HepG2 (cell line): ENCODE results near the gene RRAGA. TPM values are rescaled to one million over a fixed set of nuclear protein-coding genes. Genes with fewer than 3 reads are reported as not detected.
A peak's percentile ranks its signal among the peaks of the same experiment; 100 is the strongest.

ENCODE experiments used
- DPF2 ChIP-seq: sonication (generic); formaldehyde crosslinking; IDR thresholded peaks from 2 replicates; pipeline ENCODE4 v1.4.0; 2020; ENCODE audit warnings: mild to moderate bottlenecking, low read depth, missing genetic modification reagents, borderline replicate concordance
- DR1 ChIP-seq: sonication (generic); formaldehyde crosslinking; IDR thresholded peaks from 2 replicates; pipeline ENCODE4 v1.8.0; 2021; ENCODE audit warnings: mild to moderate bottlenecking, missing genetic modification reagents, inconsistent platforms
- ELF4 ChIP-seq: sonication (generic); formaldehyde crosslinking; IDR thresholded peaks from 2 replicates; pipeline ENCODE4 v1.5.0; 2020; ENCODE audit warnings: missing genetic modification reagents, mild to moderate bottlenecking, moderate library complexity, borderline replicate concordance
- HOXA5 ChIP-seq: sonication (generic); formaldehyde crosslinking; IDR thresholded peaks from 2 replicates; pipeline ENCODE4 v1.4.0; 2020; ENCODE audit warnings: missing genetic modification reagents
- LCORL ChIP-seq, 2 experiments: fragments of 450-650 bp in 1 of 2; sonication (generic) in 1 of 2; formaldehyde crosslinking in 1 of 2; IDR thresholded peaks; 2 replicates each; pipeline versions ENCODE4 v1.5.0 to v1.6.1; 2017 to 2020; ENCODE audit warnings: antibody characterized with exemption in 1 of 2, missing genetic modification reagents in 1 of 2
- MIXL1 ChIP-seq: IDR thresholded peaks from 2 replicates; pipeline ENCODE4 v1.6.1; 2016
- NAIF1 ChIP-seq: sonication (generic); formaldehyde crosslinking; IDR thresholded peaks from 2 replicates; pipeline ENCODE4 v1.5.0; 2020; ENCODE audit warnings: mild to moderate bottlenecking, missing genetic modification reagents, borderline replicate concordance
- NR2F1 ChIP-seq, 2 experiments: fragments of 450-650 bp in 1 of 2; formaldehyde crosslinking in 1 of 2; IDR thresholded peaks; 2 replicates each; pipeline versions ENCODE4 v1.5.0 to v1.6.1; 2016 to 2020; ENCODE audit warnings: mild to moderate bottlenecking in 1 of 2, missing compliant biosample characterization in 1 of 2, missing genetic modification reagents in 1 of 2, moderate library complexity in 1 of 2
- RCOR2 ChIP-seq: IDR thresholded peaks from 2 replicates; pipeline ENCODE4 v1.6.1; 2016; ENCODE audit warnings: missing biosample characterization, missing genetic modification reagents
- REPIN1 ChIP-seq: sonication (generic); formaldehyde crosslinking; IDR thresholded peaks from 2 replicates; pipeline ENCODE4 v1.8.0; 2022; ENCODE audit warnings: missing genetic modification reagents, low read depth, mild to moderate bottlenecking, borderline replicate concordance
- RFXANK ChIP-seq: IDR thresholded peaks from 2 replicates; pipeline ENCODE4 v1.6.1; 2016
- SIN3A ChIP-seq: IDR thresholded peaks from 2 replicates; pipeline ENCODE4 v1.6.1; 2011; ENCODE audit warnings: low read depth, mild to moderate bottlenecking, control low read depth, low read length, borderline replicate concordance
- U2AF2 ChIP-seq: fragments of 200-400 bp; formaldehyde crosslinking; IDR thresholded peaks from 2 replicates; pipeline ENCODE4 v1.6.1; 2017; ENCODE audit warnings: low read depth, mild to moderate bottlenecking, low read length
- ZIK1 ChIP-seq: sonication (generic); formaldehyde crosslinking; IDR thresholded peaks from 2 replicates; pipeline ENCODE4 v1.5.0; 2020; ENCODE audit warnings: mild to moderate bottlenecking, low read depth, missing genetic modification reagents, borderline replicate concordance
- ZNF282 ChIP-seq: fragments of 450-650 bp; IDR thresholded peaks from 2 replicates; pipeline ENCODE4 v1.6.1; 2018; ENCODE audit not compliant: partially characterized antibody
- ZNF3 ChIP-seq: IDR thresholded peaks from 2 replicates; pipeline ENCODE4 v1.7.0; 2017; ENCODE audit warnings: inconsistent platforms
- ZNF367 ChIP-seq: sonication (generic); formaldehyde crosslinking; IDR thresholded peaks from 2 replicates; pipeline ENCODE4 v1.4.0; 2020; ENCODE audit warnings: missing genetic modification reagents, borderline replicate concordance
- ZNF451 ChIP-seq: sonication (generic); formaldehyde crosslinking; IDR thresholded peaks from 2 replicates; pipeline ENCODE4 v1.5.0; 2020; ENCODE audit warnings: mild to moderate bottlenecking, missing genetic modification reagents
- polyA plus RNA-seq, 8 experiments: library from polyadenylated mRNA; depleted of rRNA in 3 of 8; stranded (reverse) in 7 of 8; unstranded in 1 of 8; fragments of >200 nt; fragmentation: Illumina TruSeq in 4 of 8; extraction: Trizol in 4 of 8; gene quantifications; 2 replicates each; pipeline versions ENCODE4 v1.2.1 to v1.2.3, GENCODE V29; 2011 to 2016; ENCODE audit warnings: low read depth in 4 of 8, missing spikeins in 1 of 8, mixed read lengths in 1 of 8; ENCODE audit not compliant: insufficient read depth in 1 of 8
- total RNA-seq, 5 experiments: library from RNA; depleted of rRNA; stranded (reverse); fragments of >200 nt; fragmentation: Illumina TruSeq; extraction: Trizol; gene quantifications; 2 replicates each; pipeline ENCODE4 v1.2.3, GENCODE V29; 2016; ENCODE audit warnings: low read depth in 1 of 5
- TF ChIP-seq, protein P1 (sequence below): sonication (generic); formaldehyde crosslinking; IDR thresholded peaks from 2 replicates; pipeline ENCODE4 v1.4.0; 2020; ENCODE audit warnings: mild to moderate bottlenecking, missing genetic modification reagents, borderline replicate concordance
- TF ChIP-seq, protein P2 (sequence below): sonication (generic); formaldehyde crosslinking; IDR thresholded peaks from 2 replicates; pipeline ENCODE4 v1.8.0; 2022; ENCODE audit warnings: missing genetic modification reagents, mild to moderate bottlenecking, moderate library complexity, borderline replicate concordance
- TF ChIP-seq, protein P3 (sequence below): sonication (generic); formaldehyde crosslinking; IDR thresholded peaks from 2 replicates; pipeline ENCODE4 v1.4.0; 2020; ENCODE audit warnings: missing genetic modification reagents
- TF ChIP-seq, protein P4 (sequence below), 2 experiments: fragments of 450-650 bp in 1 of 2; sonication (generic) in 1 of 2; formaldehyde crosslinking; IDR thresholded peaks; 2 replicates each; pipeline versions ENCODE4 v1.5.0 to v1.8.0; 2020 to 2022; ENCODE audit warnings: mild to moderate bottlenecking in 1 of 2, missing genetic modification reagents in 1 of 2
- TF ChIP-seq, protein P5 (sequence below): IDR thresholded peaks from 2 replicates; pipeline ENCODE4 v1.6.1; 2016; ENCODE audit warnings: missing genetic modification reagents, missing compliant biosample characterization

The RRAGA gene
- total and polyA plus RNA-seq, 2 of the 13 experiments (the other 11 are each of a cell fraction or from before 2014, with no cell fraction given): 37.5 to 118 TPM

DNA sequence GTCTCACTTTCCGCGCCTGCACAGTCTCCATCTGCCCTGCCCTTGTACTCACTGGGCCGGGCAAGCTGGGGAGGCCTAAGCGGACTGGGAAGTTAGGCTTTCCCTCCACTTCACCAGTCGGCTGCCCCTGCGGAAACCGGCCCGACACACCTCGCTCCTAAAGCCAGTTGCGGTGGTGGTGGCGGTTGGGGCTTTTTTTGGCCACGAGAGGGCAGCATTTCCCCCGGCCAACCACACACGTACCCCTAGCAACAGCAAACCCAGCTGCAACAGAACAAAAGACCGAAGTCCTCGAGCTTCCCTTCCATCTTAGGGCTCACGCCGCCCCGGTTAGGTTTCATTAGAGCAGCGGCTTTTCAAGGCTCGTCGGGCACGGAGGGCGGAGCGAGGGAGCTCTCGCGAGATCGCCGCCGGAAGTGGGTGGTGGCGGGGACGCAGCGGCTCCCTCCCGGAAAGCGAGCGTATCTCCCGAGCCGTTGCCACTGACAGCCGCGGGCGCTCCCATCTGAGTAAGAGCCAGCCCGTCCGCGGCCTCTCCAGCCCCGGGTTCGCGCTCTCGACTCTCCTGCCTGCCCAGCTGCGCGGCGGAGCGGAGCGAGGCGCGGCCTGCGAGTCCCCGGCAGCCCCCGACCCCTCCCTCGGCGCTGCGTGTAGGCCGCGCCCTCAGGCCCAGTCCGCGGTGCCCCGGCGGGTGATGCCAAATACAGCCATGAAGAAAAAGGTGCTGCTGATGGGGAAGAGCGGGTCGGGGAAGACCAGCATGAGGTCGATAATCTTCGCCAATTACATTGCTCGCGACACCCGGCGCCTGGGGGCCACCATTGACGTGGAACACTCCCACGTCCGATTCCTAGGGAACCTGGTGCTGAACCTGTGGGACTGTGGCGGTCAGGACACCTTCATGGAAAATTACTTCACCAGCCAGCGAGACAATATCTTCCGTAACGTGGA, at the start of gene RRAGA (continued):
- TF ChIP-seq, protein P1, sequence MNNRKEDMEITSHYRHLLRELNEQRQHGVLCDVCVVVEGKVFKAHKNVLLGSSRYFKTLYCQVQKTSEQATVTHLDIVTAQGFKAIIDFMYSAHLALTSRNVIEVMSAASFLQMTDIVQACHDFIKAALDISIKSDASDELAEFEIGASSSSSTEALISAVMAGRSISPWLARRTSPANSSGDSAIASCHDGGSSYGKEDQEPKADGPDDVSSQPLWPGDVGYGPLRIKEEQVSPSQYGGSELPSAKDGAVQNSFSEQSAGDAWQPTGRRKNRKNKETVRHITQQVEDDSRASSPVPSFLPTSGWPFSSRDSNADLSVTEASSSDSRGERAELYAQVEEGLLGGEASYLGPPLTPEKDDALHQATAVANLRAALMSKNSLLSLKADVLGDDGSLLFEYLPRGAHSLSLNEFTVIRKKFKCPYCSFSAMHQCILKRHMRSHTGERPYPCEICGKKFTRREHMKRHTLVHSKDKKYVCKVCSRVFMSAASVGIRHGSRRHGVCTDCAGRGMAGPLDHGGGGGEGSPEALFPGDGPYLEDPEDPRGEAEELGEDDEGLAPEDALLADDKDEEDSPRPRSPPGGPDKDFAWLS (CRISPR knock-in tag): no peak
- TF ChIP-seq LCORL (IDR thresholded peaks at IDR 0.05): no peak
- peak; percentile 84 for TF ChIP-seq LCORL (CRISPR knock-in tag; IDR thresholded peaks at IDR 0.05)
- no peak for TF ChIP-seq RFXANK (CRISPR knock-in tag)
- TF ChIP-seq NAIF1 (CRISPR knock-in tag): peak; percentile 91
- TF ChIP-seq, protein P2, sequence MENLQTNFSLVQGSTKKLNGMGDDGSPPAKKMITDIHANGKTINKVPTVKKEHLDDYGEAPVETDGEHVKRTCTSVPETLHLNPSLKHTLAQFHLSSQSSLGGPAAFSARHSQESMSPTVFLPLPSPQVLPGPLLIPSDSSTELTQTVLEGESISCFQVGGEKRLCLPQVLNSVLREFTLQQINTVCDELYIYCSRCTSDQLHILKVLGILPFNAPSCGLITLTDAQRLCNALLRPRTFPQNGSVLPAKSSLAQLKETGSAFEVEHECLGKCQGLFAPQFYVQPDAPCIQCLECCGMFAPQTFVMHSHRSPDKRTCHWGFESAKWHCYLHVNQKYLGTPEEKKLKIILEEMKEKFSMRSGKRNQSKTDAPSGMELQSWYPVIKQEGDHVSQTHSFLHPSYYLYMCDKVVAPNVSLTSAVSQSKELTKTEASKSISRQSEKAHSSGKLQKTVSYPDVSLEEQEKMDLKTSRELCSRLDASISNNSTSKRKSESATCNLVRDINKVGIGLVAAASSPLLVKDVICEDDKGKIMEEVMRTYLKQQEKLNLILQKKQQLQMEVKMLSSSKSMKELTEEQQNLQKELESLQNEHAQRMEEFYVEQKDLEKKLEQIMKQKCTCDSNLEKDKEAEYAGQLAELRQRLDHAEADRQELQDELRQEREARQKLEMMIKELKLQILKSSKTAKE (CRISPR knock-in tag): no peak
- TF ChIP-seq RCOR2 (CRISPR knock-in tag): 0 out of 2 replicates have a peak, but pooled peaks have one; percentile 52
- TF ChIP-seq ELF4 (CRISPR knock-in tag): no peak
- peak; percentile 74 for TF ChIP-seq ZNF451
- TF ChIP-seq, protein P3, sequence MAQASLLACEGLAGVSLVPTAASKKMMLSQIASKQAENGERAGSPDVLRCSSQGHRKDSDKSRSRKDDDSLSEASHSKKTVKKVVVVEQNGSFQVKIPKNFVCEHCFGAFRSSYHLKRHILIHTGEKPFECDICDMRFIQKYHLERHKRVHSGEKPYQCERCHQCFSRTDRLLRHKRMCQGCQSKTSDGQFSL: 0 out of 2 replicates have a peak, but pooled peaks have one; percentile 14
- TF ChIP-seq ZNF282: no peak
- TF ChIP-seq ZIK1: peak; percentile 56; the same call in 1 of the 2 replicates
- TF ChIP-seq, protein P4, sequence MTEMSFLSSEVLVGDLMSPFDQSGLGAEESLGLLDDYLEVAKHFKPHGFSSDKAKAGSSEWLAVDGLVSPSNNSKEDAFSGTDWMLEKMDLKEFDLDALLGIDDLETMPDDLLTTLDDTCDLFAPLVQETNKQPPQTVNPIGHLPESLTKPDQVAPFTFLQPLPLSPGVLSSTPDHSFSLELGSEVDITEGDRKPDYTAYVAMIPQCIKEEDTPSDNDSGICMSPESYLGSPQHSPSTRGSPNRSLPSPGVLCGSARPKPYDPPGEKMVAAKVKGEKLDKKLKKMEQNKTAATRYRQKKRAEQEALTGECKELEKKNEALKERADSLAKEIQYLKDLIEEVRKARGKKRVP (CRISPR knock-in tag; IDR thresholded peaks at IDR 0.05): no peak; a peak in 1 of 4 replicates
- TF ChIP-seq SIN3A: no peak
- TF ChIP-seq HOXA5: peak; percentile 83; the same call in 1 of the 2 replicates
- no peak for TF ChIP-seq NR2F1 (CRISPR knock-in tag; IDR thresholded peaks at IDR 0.05)
- TF ChIP-seq U2AF2: no peak
- peak; percentile 97 for TF ChIP-seq DR1 (CRISPR knock-in tag)
- peak; percentile 93 for TF ChIP-seq REPIN1 (CRISPR knock-in tag)
- TF ChIP-seq, protein P5, sequence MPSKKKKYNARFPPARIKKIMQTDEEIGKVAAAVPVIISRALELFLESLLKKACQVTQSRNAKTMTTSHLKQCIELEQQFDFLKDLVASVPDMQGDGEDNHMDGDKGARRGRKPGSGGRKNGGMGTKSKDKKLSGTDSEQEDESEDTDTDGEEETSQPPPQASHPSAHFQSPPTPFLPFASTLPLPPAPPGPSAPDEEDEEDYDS (CRISPR knock-in tag): peak; percentile 98
- peak; percentile 67 for TF ChIP-seq MIXL1 (CRISPR knock-in tag)
- TF ChIP-seq ZNF3 (CRISPR knock-in tag): no peak
- no peak for TF ChIP-seq ZNF367 (CRISPR knock-in tag)
- no peak for TF ChIP-seq DPF2
